NK-92 treated with Interleukin-12 subunit alpha and Interleukin-12 subunit beta, amount 100 ng/mL, for 24 hours (cell line): Measurements from ENCODE around the gene TUBB2A.
"Not testable (repeated sequence)": the region's sequence is repeated elsewhere in the genome, so short reads cannot be mapped to it uniquely, and the experiment has no call there.

Experiments used
- DNase-seq: peaks from one replicate; lab custom pipeline; 2025; lab: John Stamatoyannopoulos, UW

TUBB2A gene

GRCh38 chr6:3152689-3153088 is 4.7 kb downstream of the TUBB2A start:
- DNase-seq, result no peak

DNA sequence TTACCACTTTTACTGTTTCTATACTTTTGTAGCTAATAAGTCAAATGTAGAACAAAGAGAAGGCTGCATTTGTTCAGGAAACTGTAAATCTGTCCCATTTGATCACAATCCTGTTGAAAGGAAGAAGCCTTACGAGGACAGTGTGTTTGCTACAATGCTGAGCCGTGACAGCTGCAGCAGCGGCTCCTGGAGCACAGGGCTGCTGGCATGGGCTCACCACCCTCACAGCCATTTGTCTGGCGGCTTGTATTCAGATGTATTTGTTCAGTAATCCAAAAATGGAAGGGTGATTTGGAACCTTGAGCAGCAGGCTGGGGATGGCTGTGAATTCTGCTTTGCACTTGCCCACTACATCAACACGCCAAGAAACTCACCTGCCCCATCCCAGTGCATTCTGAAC is 5.7 kb downstream of the TUBB2A start:
- no peak for DNase-seq

GRCh38 chr6:3147914-3148757 is 9.2 kb downstream of the TUBB2A start:
- no peak for DNase-seq

- no peak for DNase-seq
Observed at GRCh38 chr6:3144571-3144970, 12.8 kb downstream of the TUBB2A start.

- no peak for DNase-seq
Observed at GRCh38 chr6:3143158-3143557, 14.2 kb downstream of the TUBB2A start.

DNA sequence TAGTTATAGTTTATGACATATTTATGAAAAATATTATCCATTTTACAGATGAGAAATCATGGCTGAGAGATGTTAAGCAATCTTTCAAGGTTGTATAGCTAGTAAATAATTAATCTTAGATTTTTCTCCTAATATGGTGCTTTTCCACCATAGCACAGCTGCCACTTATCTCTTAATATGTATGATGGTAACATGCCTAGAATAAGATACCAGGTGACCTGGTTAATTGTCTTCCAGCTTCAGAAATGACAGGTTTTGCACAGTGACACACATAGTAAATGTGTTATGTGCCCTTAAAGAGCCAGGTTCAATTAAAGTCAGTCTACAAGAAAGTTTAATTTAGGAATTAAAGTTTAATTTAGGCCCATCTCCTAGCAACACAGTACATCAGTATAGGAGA is 14.8 kb downstream of the TUBB2A start:
- DNase-seq, result no peak

DNA sequence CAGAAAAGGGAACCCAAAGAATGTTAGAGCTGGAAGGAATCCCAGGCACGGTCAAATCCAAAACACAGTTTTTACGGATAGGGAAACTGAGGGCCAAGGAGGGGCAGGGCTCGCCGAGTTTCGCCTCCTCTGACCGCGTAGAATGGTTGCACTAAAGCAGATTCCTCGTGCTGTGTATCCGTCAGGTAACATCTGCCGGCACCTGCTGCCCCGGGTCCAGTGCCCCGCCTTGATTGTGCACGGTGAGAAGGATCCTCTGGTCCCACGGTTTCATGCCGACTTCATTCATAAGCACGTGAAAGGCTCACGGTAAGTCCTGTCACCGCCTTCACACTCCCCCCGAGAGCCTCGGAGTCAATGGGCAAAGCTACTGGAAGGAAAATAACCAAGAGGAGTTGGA is 17.1 kb downstream of the TUBB2A start:
- DNase-seq, result no peak

DNA sequence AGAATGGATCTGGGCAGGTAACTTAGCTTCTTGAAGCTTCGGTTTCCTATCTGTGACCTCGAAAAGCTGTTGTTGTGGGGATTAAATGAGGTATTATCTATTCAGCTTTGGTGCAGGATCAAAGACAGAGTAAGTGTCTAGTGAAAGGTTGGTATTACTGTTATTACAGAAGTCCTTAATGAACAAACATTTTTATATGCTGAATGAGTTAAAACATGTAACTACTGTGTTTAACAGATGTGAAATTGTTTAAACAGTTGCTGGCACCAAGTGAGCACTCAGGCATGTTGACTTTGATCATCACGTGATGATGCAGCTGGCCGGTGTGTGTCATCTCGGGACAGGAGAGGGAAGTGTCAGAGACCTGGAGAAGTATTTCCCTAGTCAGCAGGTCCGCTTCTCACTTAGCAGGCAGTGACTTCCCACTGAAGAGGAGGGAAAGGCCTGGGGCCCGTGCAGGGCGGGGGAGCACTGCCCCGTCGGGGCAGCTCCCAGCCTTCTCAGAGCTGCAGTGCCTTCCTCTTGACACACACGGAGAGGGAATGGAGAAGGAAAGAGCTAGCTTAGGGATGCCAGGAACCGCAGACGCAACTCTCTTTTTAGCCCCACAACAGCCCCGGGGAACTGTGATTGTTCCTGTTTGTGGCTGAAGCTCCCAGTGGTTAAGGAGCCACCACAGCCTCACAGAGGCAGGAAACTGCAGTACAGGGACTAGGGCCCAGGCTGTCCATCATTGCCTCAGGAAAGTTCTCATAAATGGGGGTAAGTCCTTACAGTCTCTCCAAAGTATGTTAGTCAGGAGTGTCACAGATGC is 18.0 kb downstream of the TUBB2A start:
- DNase-seq, result no peak

- DNase-seq, result no peak
Observed at GRCh38 chr6:3138341-3138740, 19.0 kb downstream of the TUBB2A start.

- not testable (repeated sequence) for DNase-seq
Observed at GRCh38 chr6:3137873-3138272, 19.5 kb downstream of the TUBB2A start.

DNA sequence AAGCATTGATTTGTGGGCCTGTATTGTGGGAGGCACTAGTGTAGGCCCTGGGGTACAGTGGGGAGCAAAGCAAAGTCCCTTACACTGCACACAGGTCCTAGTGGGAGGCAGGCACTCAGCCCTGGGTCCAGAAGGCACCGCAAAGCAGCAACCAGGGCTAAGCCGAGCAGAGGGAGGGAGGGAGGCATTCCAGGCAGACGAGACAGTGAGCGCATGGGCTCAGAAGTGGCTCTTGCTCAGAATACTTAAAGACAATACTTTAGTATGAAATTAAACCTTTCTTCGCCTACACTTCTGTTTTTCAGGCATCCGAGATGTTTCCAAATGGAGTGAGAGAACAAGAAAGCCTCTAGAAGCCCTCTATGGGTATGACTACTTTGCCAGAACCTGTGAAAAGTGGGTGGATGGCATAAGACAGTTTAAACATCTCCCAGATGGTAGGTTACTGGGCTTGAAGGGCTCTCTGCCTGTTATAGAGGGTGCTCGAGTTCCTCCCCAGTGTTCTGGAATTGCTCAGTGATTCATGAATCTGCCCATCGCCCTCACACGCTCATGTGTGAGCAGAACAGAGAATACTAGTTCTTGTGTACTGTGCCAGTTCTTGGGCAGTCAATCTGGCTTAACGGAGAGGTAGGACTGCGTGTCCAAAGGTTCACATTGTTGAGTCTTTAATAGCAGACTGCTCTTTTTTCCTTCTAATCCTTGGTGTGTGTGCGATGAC is 20.1 kb downstream of the TUBB2A start:
- no peak for DNase-seq

GRCh38 chr6:3136292-3137011 is 20.9 kb downstream of the TUBB2A start:
- no peak for DNase-seq

DNA sequence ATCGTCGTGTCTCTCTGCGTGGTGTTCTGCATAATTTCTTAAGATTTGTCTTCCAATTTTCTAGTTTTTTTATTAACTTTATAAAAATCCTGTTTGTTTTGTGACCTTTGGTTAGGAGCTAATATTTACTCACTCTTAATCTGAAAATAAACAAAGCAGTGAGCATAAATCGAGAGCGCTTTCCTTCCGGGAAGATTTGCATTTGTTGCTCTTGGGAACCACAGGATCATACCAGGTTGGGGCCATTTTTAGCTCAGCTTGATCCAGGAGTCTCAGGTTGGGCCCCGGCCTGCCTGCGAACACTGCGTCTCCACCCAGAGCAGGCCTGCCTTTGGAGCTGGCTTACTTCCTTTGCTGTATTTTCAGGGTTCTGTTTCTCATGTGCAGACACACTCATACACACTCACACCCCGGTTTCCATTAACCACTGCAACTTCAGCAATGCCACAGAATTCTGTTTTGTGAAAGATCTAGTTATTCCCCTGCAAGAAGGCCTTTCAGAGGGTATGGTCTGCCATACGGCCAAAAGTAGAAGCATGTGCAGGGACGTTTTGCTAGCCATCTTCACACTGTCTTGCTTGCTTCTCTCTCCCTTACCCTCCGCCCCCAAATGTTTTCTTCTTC is 21.6 kb downstream of the TUBB2A start:
- DNase-seq, result no peak

GRCh38 chr6:3133515-3133914 is 23.8 kb downstream of the TUBB2A start:
- no peak for DNase-seq

DNA sequence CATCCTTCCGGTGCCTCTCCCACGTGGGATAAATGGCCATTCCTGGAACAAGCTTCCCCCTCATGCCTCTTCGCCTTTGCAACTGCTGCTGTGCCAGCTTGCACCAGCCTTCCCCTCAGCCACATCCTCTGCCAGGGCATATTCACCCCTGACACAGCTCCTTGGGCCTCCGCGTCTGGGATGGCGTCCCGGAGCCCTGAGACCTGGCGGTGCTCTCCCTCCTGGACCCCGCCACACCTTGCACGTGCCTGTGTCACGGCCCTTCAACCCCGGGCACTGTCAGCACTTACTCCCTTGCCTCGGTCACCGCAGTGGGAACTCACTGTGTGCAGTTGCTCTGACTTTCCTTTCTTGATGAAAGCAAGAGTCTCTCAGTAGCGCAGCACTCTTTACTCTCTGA is 25.6 kb downstream of the TUBB2A start:
- DNase-seq, result no peak

DNA sequence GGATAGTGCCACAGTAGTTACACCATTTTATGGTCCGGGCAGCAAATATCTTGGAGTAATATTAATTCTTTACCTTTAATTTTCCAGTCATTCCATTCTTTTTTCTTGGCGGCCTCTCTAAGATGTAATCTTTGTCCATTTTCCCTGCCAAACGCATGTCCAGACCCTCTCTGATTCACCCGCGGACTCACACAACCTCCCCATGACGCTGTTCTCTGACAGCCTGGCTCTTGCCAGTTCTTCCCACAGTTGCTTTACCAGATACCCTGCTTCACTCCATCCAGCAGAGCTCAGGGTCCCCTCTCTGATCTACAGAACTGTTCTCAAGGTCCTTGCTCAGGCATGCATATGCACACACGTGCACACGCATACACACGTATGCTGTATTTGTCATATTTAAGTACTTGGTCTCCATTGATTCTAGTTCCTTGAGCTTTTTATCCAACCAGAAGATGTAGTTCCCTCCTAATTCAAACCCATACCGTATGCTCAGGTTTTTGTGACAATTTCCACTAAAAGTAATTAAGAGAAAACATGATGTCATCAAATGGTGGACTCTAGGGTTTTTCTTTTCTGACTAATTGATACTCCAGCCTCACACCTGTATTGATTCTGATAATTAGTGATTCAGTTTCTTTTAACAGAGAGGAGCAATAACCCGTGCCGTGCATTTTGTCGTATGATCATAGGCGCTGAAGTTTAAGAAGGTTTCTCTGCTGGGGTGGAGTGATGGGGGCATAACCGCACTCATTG is 28.8 kb downstream of the TUBB2A start:
- no peak for DNase-seq

GRCh38 chr6:3125815-3126214 is 31.5 kb downstream of the TUBB2A start:
- DNase-seq, result no peak

DNA sequence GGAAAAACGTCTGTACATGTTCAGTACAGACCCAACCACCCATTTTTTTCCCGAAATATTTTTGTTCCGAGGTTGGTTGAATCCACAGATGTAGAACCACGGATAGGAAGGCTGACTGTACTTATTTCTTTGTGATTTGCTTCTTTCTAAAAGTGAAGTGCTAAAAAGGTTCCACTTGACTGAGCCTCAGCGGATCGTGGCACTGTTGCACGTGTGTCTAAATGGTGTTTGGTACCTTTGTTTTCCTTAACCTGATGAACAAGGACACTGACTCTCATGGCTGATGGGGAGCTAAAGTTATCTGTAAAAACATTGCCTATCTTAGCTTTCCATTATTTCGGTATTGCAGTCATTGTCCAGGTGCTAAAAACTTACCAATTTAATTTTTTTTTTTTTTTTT is 32.7 kb downstream of the TUBB2A start:
- DNase-seq, result no peak

DNA sequence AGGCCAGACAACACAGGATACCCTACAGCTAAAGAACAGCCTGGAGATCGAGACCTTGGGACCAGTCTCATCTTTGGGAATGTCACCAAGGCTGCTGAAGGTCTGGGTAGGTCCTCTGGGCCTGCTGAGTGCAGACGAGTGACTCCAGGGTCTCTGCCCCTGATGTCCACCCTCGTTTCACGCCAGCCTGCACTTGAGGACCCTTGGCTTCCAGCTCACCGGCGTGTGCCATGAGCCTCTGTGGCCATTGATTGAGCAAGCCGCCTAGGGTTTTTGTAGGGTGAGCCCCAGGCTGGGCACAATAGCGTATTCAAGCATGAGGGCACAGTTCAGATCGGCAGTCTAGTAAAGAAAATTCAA is 34.5 kb downstream of the TUBB2A start:
- DNase-seq, result no peak

DNA sequence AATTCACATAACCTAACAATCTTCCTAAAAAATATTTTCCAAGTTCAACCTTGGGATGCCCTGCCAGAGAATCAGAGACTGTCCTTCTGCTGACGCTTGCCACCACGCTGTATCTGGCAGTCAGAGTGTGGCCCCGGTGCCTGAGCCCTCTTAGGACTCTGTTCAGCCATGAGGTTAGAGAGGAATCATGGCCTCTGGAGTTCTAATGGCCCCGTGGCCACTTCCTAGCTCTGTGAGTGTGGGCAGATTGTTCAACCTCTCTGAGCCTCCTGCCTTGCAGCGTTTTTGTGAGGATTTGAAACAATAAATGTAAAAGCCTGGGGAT is 36.6 kb downstream of the TUBB2A start:
- DNase-seq, result no peak
